Pancreas (tissue), 10 donors: ENCODE measurements around the gene KDM4C. TPM values are rescaled to one million over a fixed set of nuclear protein-coding genes. Genes with fewer than 3 reads are reported as not detected.

ENCODE experiments used
- ATAC-seq, 4 donors: fragments of 200-7000 bp; cut with Tn5 transposase; one replicate each; pipeline versions ENCODE4 v1.8.0 to v1.9.1; 2020; ENCODE audit warnings: mild to moderate bottlenecking in 4 of 4, moderate library complexity in 4 of 4
- DNase-seq, 6 donors: peaks; one replicate each; pipeline ENCODE4 v3.0.0-alpha.2; 2020
- FAIRE-seq: peaks from 2 replicates; lab custom pipeline; 2012; peaks lifted over from hg19 to GRCh38; lab: Jason Lieb, UNC
- H3K27ac ChIP-seq, 4 donors: fragments of 200-600 bp; sonication (generic); 1 replicate in 3 of 4; 2 replicates in 1 of 4; pipeline versions ENCODE4 v1.5.0 to v1.8.0; 2020
- H3K27me3 ChIP-seq, 4 donors: fragments of 200-600 bp; one replicate each; pipeline ENCODE4 v1.8.0; 2021
- H3K36me3 ChIP-seq, 3 donors: fragments of 200-600 bp; sonication (generic) in 1 of 3; one replicate each; pipeline versions ENCODE4 v1.5.0 to v1.8.0; 2020 to 2021
- H3K4me1 ChIP-seq, 3 donors: fragments of 200-600 bp; one replicate each; pipeline ENCODE4 v1.8.0; 2021
- H3K4me3 ChIP-seq, 4 donors: fragments of 200-600 bp; sonication (generic) in 2 of 4; one replicate each; pipeline versions ENCODE4 v1.5.0 to v1.8.0; 2020 to 2021
- H3K9me3 ChIP-seq, 4 donors: fragments of 200-600 bp; one replicate each; pipeline ENCODE4 v1.8.0; 2021
- CTCF ChIP-seq, 4 donors: fragments of 200-600 bp; sonication (generic) in 3 of 4; IDR thresholded peaks; one replicate each; pipeline versions ENCODE4 v1.5.0 to v1.8.0; 2021; ENCODE audit warnings: antibody characterized with exemption in 4 of 4
- WGBS, 2 donors: extraction: QIAGEN DNeasy Blood & Tissue Kit; methylation state at CpG; one replicate each; pipeline ENCODE4 v1.1.7; 2013; 5-methylcytosine and 5-hydroxymethylcytosine counted together
- intact Hi-C, 3 donors: fragments of 100-400 bp; cut with DNase I; formaldehyde crosslinking; loops; one replicate each; pipeline versions ENCODE4 v1.11.1 to v1.14.2; 2022
- polyA plus RNA-seq, 2 donors: library from polyadenylated mRNA; stranded (reverse); fragments of 200-250 nt; gene quantifications; one replicate each; pipeline ENCODE4 v1.2.3, GENCODE V29; 2013
- total RNA-seq, 6 donors: library from RNA; stranded (reverse); fragmentation: NEBNext Ultra II Directional in 4 of 6; extraction: Animal tissue kit (Norgen Biotek cat#: 25700) in 4 of 6; gene quantifications; one replicate each; pipeline versions ENCODE4 v1.2.1 to v1.2.4, GENCODE V29; 2021 to 2023
- donor health status: healthy with polysubstance abuse.
- donor health status: DM: no; HTN: no; CAD: no; lungs with moderate emphysema.
- donor health status: DM: no; HTN: no; CAD: no.
- donor health status: control.
- donor health status: control.
- donor health status: Bipolar disorder and iron deficiency.
- donor health status: DM: yes; HTN: yes; CAD: no.
- donor health status: DM: no; HTN: no; CAD: no.
- donor health status: DM: no; HTN: no; CAD: no.
- donor health status: DM: yes; HTN: yes; CAD: no.

KDM4C gene
- total and polyA plus RNA-seq, 8 donors = 10.5 to 30.8 (median 19.7) TPM

GRCh38 chr9:6884990-6885389 is 127.2 kb downstream of the KDM4C start:
- TF ChIP-seq CTCF (IDR thresholded peaks at IDR 0.05) = no peak
- H3K4me3 ChIP-seq = no peak overlapping the region
- no peak for FAIRE-seq
- 90 to 93% methylated on average over 2 of the region's 2 CpGs for WGBS, 2 donors
- intact Hi-C loops = no loop called here
- no peak for DNase-seq
- peaks cover 4 to 8% (median 5%) of the 10 kb centered on the region in 3 donors for H3K4me1 ChIP-seq
- ATAC-seq = no peak
- H3K27me3 ChIP-seq = no peaks in the 10 kb centered on the region
- H3K36me3 ChIP-seq = no peaks in the 10 kb centered on the region
- H3K9me3 ChIP-seq = no peaks in the 10 kb centered on the region
- H3K27ac ChIP-seq = no peak overlapping the region

DNA sequence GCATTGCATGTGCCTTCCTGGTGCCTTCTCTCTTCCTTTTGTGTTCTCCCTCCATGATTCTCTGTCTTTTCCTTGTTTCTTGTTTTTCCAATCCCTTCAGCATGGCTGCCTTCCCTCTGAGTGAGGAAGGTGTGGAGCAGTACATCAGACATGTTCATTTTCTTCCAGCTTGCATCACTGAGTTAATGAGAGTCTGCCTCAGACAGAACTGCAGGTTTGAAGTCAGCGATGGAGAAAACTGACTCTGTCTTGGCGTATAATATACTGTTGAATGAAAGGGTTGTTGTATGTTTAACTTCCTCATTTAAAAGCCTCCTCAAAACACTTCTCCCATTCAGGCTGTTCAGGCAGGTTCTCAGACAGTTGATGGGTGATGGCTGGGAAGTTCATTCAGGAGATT is 129.3 kb downstream of the KDM4C start:
- 91 to 92% methylated on average over 2 of the region's 2 CpGs for WGBS, 2 donors
- intact Hi-C loops = no loop called here
- no peaks in the 10 kb centered on the region for H3K36me3 ChIP-seq
- no peak for FAIRE-seq
- TF ChIP-seq CTCF (IDR thresholded peaks at IDR 0.05) = no peak
- no peak overlapping the region for H3K4me3 ChIP-seq
- H3K9me3 ChIP-seq = no peaks in the 10 kb centered on the region
- H3K27ac ChIP-seq = no peak overlapping the region
- no peak for ATAC-seq
- H3K27me3 ChIP-seq = no peaks in the 10 kb centered on the region
- no peak for DNase-seq
- peaks cover 4 to 8% (median 5%) of the 10 kb centered on the region in 3 donors for H3K4me1 ChIP-seq

DNA sequence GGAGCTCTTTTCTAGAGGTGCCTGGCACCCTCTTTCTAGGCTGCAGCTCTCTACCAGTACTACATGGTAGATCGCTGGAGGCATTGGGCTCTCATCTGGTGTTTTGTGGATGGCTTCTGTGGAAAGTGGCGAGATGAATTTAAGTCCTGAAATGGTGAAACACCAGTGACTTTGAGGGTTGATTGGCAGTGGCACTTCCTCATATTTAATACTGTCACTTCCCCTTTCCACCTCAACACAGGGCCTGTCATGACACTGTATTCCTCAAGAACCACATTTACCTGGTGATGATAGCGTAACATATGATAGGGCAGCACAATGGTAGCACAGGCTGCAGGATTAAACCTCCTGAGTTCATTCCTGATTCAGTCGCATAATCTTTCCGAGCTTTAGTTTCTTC is 132.1 kb downstream of the KDM4C start:
- no peak for TF ChIP-seq CTCF (IDR thresholded peaks at IDR 0.05)
- DNase-seq (no peak), ATAC-seq (no peak), FAIRE-seq (no peak)
- intact Hi-C loops = no loop called here
- WGBS, 2 donors = 94% methylated on average over 5 of the region's 5 CpGs
- Histone ChIP-seq H3K27me3 (no peaks in the 10 kb centered on the region), H3K27ac (no peak overlapping the region), H3K4me1 (no peaks in the 10 kb centered on the region), H3K9me3 (no peaks in the 10 kb centered on the region), H3K4me3 (no peak overlapping the region), H3K36me3 (no peaks in the 10 kb centered on the region)

DNA sequence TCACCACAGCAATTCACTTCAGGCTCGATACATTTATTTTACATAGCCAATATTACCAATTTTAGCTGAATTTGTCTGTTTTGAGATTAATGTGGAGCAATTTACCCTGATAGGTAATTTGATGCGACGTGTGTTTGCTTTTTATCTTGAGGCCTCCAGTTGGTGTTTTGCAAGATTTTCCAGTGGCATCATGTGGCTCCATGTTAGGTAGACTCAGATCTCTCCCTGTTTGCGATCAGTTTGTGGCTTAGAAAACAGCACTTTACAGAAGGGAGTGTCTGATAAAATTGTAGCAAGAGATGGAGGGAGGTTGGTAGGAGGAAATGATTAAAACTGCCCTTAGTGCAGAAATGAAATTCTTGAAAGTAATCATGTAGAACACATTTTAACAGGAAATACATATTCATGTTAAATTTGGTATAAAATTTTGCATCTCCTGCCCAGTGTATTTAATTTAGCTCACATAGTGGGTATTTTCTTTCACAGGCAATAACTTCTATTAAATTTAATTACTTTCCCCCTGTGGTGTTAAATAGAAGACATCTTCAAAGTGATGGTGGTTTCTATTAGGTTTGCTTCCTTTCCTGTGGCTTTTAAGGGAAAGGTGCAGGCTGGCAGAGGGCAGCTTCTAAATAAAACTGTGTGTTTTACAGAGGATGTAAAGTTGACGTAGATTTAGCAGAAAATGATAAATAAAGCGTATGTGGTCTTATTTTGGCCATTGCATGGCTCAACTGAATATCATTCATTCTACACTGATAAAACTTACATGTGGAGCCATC is 135.8 kb downstream of the KDM4C start:
- Histone ChIP-seq H3K4me3 (no peak overlapping the region), H3K9me3 (no peaks in the 10 kb centered on the region), H3K36me3 (no peaks in the 10 kb centered on the region), H3K27me3 (no peaks in the 10 kb centered on the region), H3K27ac (no peak overlapping the region), H3K4me1 (peaks cover 6 to 12% (median 9%) of the 10 kb centered on the region in 3 donors)
- intact Hi-C loops = no loop called here
- ATAC-seq (no peak), DNase-seq (no peak), FAIRE-seq (no peak)
- no peak for TF ChIP-seq CTCF (IDR thresholded peaks at IDR 0.05)
- 81 to 87% methylated on average over 6 of the region's 6 CpGs for WGBS, 2 donors

GRCh38 chr9:6894135-6894534 is 136.4 kb downstream of the KDM4C start:
- H3K27me3 ChIP-seq = no peaks in the 10 kb centered on the region
- DNase-seq (no peak), ATAC-seq (no peak), FAIRE-seq (no peak)
- H3K36me3 ChIP-seq = no peaks in the 10 kb centered on the region
- H3K4me1 ChIP-seq = peaks cover 6 to 12% (median 9%) of the 10 kb centered on the region in 3 donors
- no peak for TF ChIP-seq CTCF (IDR thresholded peaks at IDR 0.05)
- H3K4me3 ChIP-seq = no peak overlapping the region
- no peaks in the 10 kb centered on the region for H3K9me3 ChIP-seq
- WGBS, 2 donors = 79 to 83% methylated on average over 3 of the region's 3 CpGs
- no peak overlapping the region for H3K27ac ChIP-seq
- intact Hi-C loops = no loop called here
